ENCODE results near the gene PKM.
A peak's percentile ranks its signal among the peaks of the same experiment; 100 is the strongest.

The PKM gene

GRCh38 chr15:72203507-72203837 lies 27.5 kb downstream of the PKM start:
- H3K27ac ChIP-seq (ENCODE audit: insufficient read depth in 1 of 2, low read depth in 1 of 2, low read length in 2 of 2, poor library complexity in 1 of 2, severe bottlenecking in 2 of 2): no peak overlapping the region
- no peak for DNase-seq
- H3K4me3 ChIP-seq (ENCODE audit: control insufficient read depth in 1 of 7, extremely low read depth in 1 of 7, insufficient read depth in 4 of 7, low read depth in 2 of 7, low read length in 6 of 7): no peak overlapping the region
- H3K27me3 ChIP-seq (replicated peaks in 2 of 5; ENCODE audit: control insufficient read depth in 4 of 5, insufficient read depth in 5 of 5, low read length in 4 of 5): peaks cover 0 to 5% (median 0%) of the 10 kb centered on the region in 5 experiments
- peaks cover 27 to 100% (median 74%) of the 10 kb centered on the region in 4 experiments for H3K36me3 ChIP-seq (ENCODE audit: control insufficient read depth in 4 of 4, insufficient read depth in 4 of 4, low read length in 3 of 4)
- 80% methylated on average over 5 of the region's 5 CpGs for WGBS (ENCODE audit: insufficient coverage)
- no peaks in the 10 kb centered on the region for H3K9me3 ChIP-seq (ENCODE audit: control extremely low read depth in 1 of 5, control insufficient read depth in 4 of 5, insufficient read depth in 2 of 5, low read depth in 1 of 5, low read length in 4 of 5)
- CTCF ChIA-PET: interaction anchor here (1.0 to 1.5 kb wide), 2 partner anchors 16 to 82 kb away, joined by 3 to 4 read pairs; no protein-coding TSS in a partner anchor
- H3K4me1 ChIP-seq (ENCODE audit: control extremely low read depth in 1 of 4, control insufficient read depth in 4 of 4, insufficient read depth in 4 of 4, low read length in 3 of 4): no peaks in the 10 kb centered on the region
- POLR2A ChIA-PET: no interaction called here

- Histone ChIP-seq H3K36me3 (ENCODE audit: control insufficient read depth in 4 of 4, insufficient read depth in 4 of 4, low read length in 3 of 4) (peaks cover 25 to 100% (median 70%) of the 10 kb centered on the region in 4 experiments), H3K4me1 (ENCODE audit: control extremely low read depth in 1 of 4, control insufficient read depth in 4 of 4, insufficient read depth in 4 of 4, low read length in 3 of 4) (peaks cover 0 to under 1% (median 0%) of the 10 kb centered on the region in 4 experiments), H3K4me3 (ENCODE audit: control insufficient read depth in 1 of 7, extremely low read depth in 1 of 7, insufficient read depth in 4 of 7, low read depth in 2 of 7, low read length in 6 of 7) (no peak overlapping the region), H3K9me3 (ENCODE audit: control extremely low read depth in 1 of 5, control insufficient read depth in 4 of 5, insufficient read depth in 2 of 5, low read depth in 1 of 5, low read length in 4 of 5) (no peaks in the 10 kb centered on the region), H3K27ac (ENCODE audit: insufficient read depth in 1 of 2, low read depth in 1 of 2, low read length in 2 of 2, poor library complexity in 1 of 2, severe bottlenecking in 2 of 2) (no peak overlapping the region), H3K27me3 (replicated peaks in 2 of 5; ENCODE audit: control insufficient read depth in 4 of 5, insufficient read depth in 5 of 5, low read length in 4 of 5) (peaks cover 0 to 11% (median 2%) of the 10 kb centered on the region in 5 experiments)
- WGBS (ENCODE audit: insufficient coverage): 96% methylated on average over 8 of the region's 8 CpGs
- POLR2A ChIA-PET: no interaction called here
- CTCF ChIA-PET: interaction anchor here (0.6 to 1.5 kb wide), 3 partner anchors 16 to 82 kb away, joined by 3 to 4 read pairs (median 3); no protein-coding TSS in a partner anchor
- DNase-seq: no peak
Measured at GRCh38 chr15:72202801-72203506, 28.0 kb downstream of the PKM start.

GRCh38 chr15:72202302-72202701 lies 28.7 kb downstream of the PKM start:
- H3K36me3 ChIP-seq (ENCODE audit: control insufficient read depth in 4 of 4, insufficient read depth in 4 of 4, low read length in 3 of 4): peaks cover 21 to 94% (median 63%) of the 10 kb centered on the region in 4 experiments
- WGBS (ENCODE audit: insufficient coverage): 97% methylated on average over 13 of the region's 13 CpGs
- peaks cover 0 to 16% (median 3%) of the 10 kb centered on the region in 5 experiments for H3K27me3 ChIP-seq (replicated peaks in 2 of 5; ENCODE audit: control insufficient read depth in 4 of 5, insufficient read depth in 5 of 5, low read length in 4 of 5)
- H3K27ac ChIP-seq (ENCODE audit: insufficient read depth in 1 of 2, low read depth in 1 of 2, low read length in 2 of 2, poor library complexity in 1 of 2, severe bottlenecking in 2 of 2): no peak overlapping the region
- no peak overlapping the region for H3K4me3 ChIP-seq (ENCODE audit: control insufficient read depth in 1 of 7, extremely low read depth in 1 of 7, insufficient read depth in 4 of 7, low read depth in 2 of 7, low read length in 6 of 7)
- ChIA-PET CTCF (interaction anchor here (0.6 to 8.7 kb wide), 4 partner anchors 25 to 85 kb away, joined by 3 to 82 read pairs (median 6); no protein-coding TSS in a partner anchor), POLR2A (no interaction called here)
- no peaks in the 10 kb centered on the region for H3K9me3 ChIP-seq (ENCODE audit: control extremely low read depth in 1 of 5, control insufficient read depth in 4 of 5, insufficient read depth in 2 of 5, low read depth in 1 of 5, low read length in 4 of 5)
- H3K4me1 ChIP-seq (ENCODE audit: control extremely low read depth in 1 of 4, control insufficient read depth in 4 of 4, insufficient read depth in 4 of 4, low read length in 3 of 4): peaks cover 0 to 4% (median 0%) of the 10 kb centered on the region in 4 experiments
- DNase-seq: no peak

- peaks cover 21 to 85% (median 55%) of the 10 kb centered on the region in 4 experiments for H3K36me3 ChIP-seq (ENCODE audit: control insufficient read depth in 4 of 4, insufficient read depth in 4 of 4, low read length in 3 of 4)
- ChIA-PET POLR2A (no interaction called here), CTCF (interaction anchor here (0.9 to 8.7 kb wide), 11 partner anchors 15 to 91 kb away, joined by 3 to 82 read pairs (median 8); no protein-coding TSS in a partner anchor)
- H3K4me1 ChIP-seq (ENCODE audit: control extremely low read depth in 1 of 4, control insufficient read depth in 4 of 4, insufficient read depth in 4 of 4, low read length in 3 of 4): peaks cover 0 to 10% (median 0%) of the 10 kb centered on the region in 4 experiments
- 88% methylated on average over 3 of the region's 3 CpGs for WGBS (ENCODE audit: insufficient coverage)
- H3K4me3 ChIP-seq (ENCODE audit: control insufficient read depth in 1 of 7, extremely low read depth in 1 of 7, insufficient read depth in 4 of 7, low read depth in 2 of 7, low read length in 6 of 7): no peak overlapping the region
- peaks cover 0 to 25% (median 10%) of the 10 kb centered on the region in 5 experiments for H3K27me3 ChIP-seq (replicated peaks in 2 of 5; ENCODE audit: control insufficient read depth in 4 of 5, insufficient read depth in 5 of 5, low read length in 4 of 5)
- H3K9me3 ChIP-seq (ENCODE audit: control extremely low read depth in 1 of 5, control insufficient read depth in 4 of 5, insufficient read depth in 2 of 5, low read depth in 1 of 5, low read length in 4 of 5): no peaks in the 10 kb centered on the region
- H3K27ac ChIP-seq (ENCODE audit: insufficient read depth in 1 of 2, low read depth in 1 of 2, low read length in 2 of 2, poor library complexity in 1 of 2, severe bottlenecking in 2 of 2): no peak overlapping the region
- no peak for DNase-seq
Measured at GRCh38 chr15:72201391-72201921, 29.5 kb downstream of the PKM start.

- ChIA-PET CTCF (interaction anchor here (0.7 to 8.7 kb wide), 17 partner anchors 8 to 91 kb away, joined by 3 to 82 read pairs (median 5); no protein-coding TSS in a partner anchor), POLR2A (no interaction called here)
- no peak overlapping the region for H3K4me3 ChIP-seq (ENCODE audit: control insufficient read depth in 1 of 7, extremely low read depth in 1 of 7, insufficient read depth in 4 of 7, low read depth in 2 of 7, low read length in 6 of 7)
- no peaks in the 10 kb centered on the region for H3K9me3 ChIP-seq (ENCODE audit: control extremely low read depth in 1 of 5, control insufficient read depth in 4 of 5, insufficient read depth in 2 of 5, low read depth in 1 of 5, low read length in 4 of 5)
- H3K4me1 ChIP-seq (ENCODE audit: control extremely low read depth in 1 of 4, control insufficient read depth in 4 of 4, insufficient read depth in 4 of 4, low read length in 3 of 4): peaks cover 0 to 10% (median under 1%) of the 10 kb centered on the region in 4 experiments
- WGBS (ENCODE audit: insufficient coverage): 95% methylated on average over 13 of the region's 15 CpGs
- DNase-seq: no peak
- H3K27ac ChIP-seq (ENCODE audit: insufficient read depth in 1 of 2, low read depth in 1 of 2, low read length in 2 of 2, poor library complexity in 1 of 2, severe bottlenecking in 2 of 2): no peak overlapping the region
- peaks cover 21 to 77% (median 47%) of the 10 kb centered on the region in 4 experiments for H3K36me3 ChIP-seq (ENCODE audit: control insufficient read depth in 4 of 4, insufficient read depth in 4 of 4, low read length in 3 of 4)
- H3K27me3 ChIP-seq (replicated peaks in 2 of 5; ENCODE audit: control insufficient read depth in 4 of 5, insufficient read depth in 5 of 5, low read length in 4 of 5): peaks cover 0 to 26% (median 11%) of the 10 kb centered on the region in 5 experiments
Measured at GRCh38 chr15:72200395-72201237, 30.4 kb downstream of the PKM start.

GRCh38 chr15:72199721-72200212 lies 31.2 kb downstream of the PKM start:
- H3K27me3 ChIP-seq (replicated peaks in 2 of 5; ENCODE audit: control insufficient read depth in 4 of 5, insufficient read depth in 5 of 5, low read length in 4 of 5): peaks cover 0 to 26% (median 11%) of the 10 kb centered on the region in 5 experiments
- H3K4me3 ChIP-seq (ENCODE audit: control insufficient read depth in 1 of 7, extremely low read depth in 1 of 7, insufficient read depth in 4 of 7, low read depth in 2 of 7, low read length in 6 of 7): no peak overlapping the region
- ChIA-PET CTCF (interaction anchor here (0.7 to 8.7 kb wide), 17 partner anchors 8 to 176 kb away, joined by 3 to 82 read pairs (median 5); partner anchors contain the start of gene HEXA), POLR2A (no interaction called here)
- H3K36me3 ChIP-seq (ENCODE audit: control insufficient read depth in 4 of 4, insufficient read depth in 4 of 4, low read length in 3 of 4): peaks cover 20 to 68% (median 42%) of the 10 kb centered on the region in 4 experiments
- DNase-seq: peak; percentile 74 to 88 (median 83)
- H3K27ac ChIP-seq (ENCODE audit: insufficient read depth in 1 of 2, low read depth in 1 of 2, low read length in 2 of 2, poor library complexity in 1 of 2, severe bottlenecking in 2 of 2): no peak overlapping the region
- peaks cover 5 to 17% (median 7%) of the 10 kb centered on the region in 4 experiments for H3K4me1 ChIP-seq (ENCODE audit: control extremely low read depth in 1 of 4, control insufficient read depth in 4 of 4, insufficient read depth in 4 of 4, low read length in 3 of 4)
- 67% methylated on average over 2 of the region's 2 CpGs for WGBS (ENCODE audit: insufficient coverage)
- no peaks in the 10 kb centered on the region for H3K9me3 ChIP-seq (ENCODE audit: control extremely low read depth in 1 of 5, control insufficient read depth in 4 of 5, insufficient read depth in 2 of 5, low read depth in 1 of 5, low read length in 4 of 5)
